H1 (cell line): ENCODE results near the gene UBE4A. TPM values are rescaled to one million over a fixed set of nuclear protein-coding genes. Genes with fewer than 3 reads are reported as not detected.

Experiments
- CBX5 ChIP-seq: fragments of 300-800, 300-1000 bp; sonication (generic); IDR thresholded peaks from 2 replicates; pipeline ENCODE4 v1.7.1; 2016; ENCODE audit warnings: antibody characterized with exemption, low read length, low read depth
- CEBPB ChIP-seq: IDR thresholded peaks from 2 replicates; pipeline ENCODE4 v1.6.1; 2012; ENCODE audit warnings: low read depth, low read length
- CHD2 ChIP-seq: IDR thresholded peaks from 2 replicates; pipeline ENCODE4 v1.6.1; 2012; ENCODE audit warnings: low read length, improper control_type of control experiment
- RBBP5 ChIP-seq: IDR thresholded peaks from 2 replicates; pipeline ENCODE4 v1.7.1; 2012; ENCODE audit warnings: low read depth, mild to moderate bottlenecking, inconsistent platforms, low read length, moderate library complexity, borderline replicate concordance
- RFX5 ChIP-seq: IDR thresholded peaks from 2 replicates; pipeline ENCODE4 v1.6.1; 2011; ENCODE audit warnings: low read depth, low read length, improper control_type of control experiment, borderline replicate concordance
- SIX5 ChIP-seq: IDR thresholded peaks from 2 replicates; pipeline ENCODE4 v1.6.1; 2011; ENCODE audit warnings: mild to moderate bottlenecking, low read depth, low read length
- polyA plus RNA-seq, 7 experiments: library from polyadenylated mRNA; depleted of rRNA in 3 of 7; stranded (reverse) in 5 of 7; unstranded in 2 of 7; fragments of >200 nt in 5 of 7; fragments of 200-250 nt in 2 of 7; gene quantifications; 1 replicate in 5 of 7; 2 replicates in 1 of 7; 4 replicates in 1 of 7; pipeline versions ENCODE4 v1.2.1 to v1.2.3, GENCODE V29; 2011 to 2013; ENCODE audit warnings: missing spikeins in 2 of 7, mixed read lengths in 2 of 7
- total RNA-seq: library from RNA; stranded (reverse); fragmentation: NEBNext Ultra II Directional; extraction: Animal tissue kit (Norgen Biotek cat#: 25700); gene quantifications from 2 replicates; pipeline ENCODE4 v1.2.1, GENCODE V29; 2021
- TF ChIP-seq, protein P1 (sequence below): fragments of 300-600 bp; sonication (generic); IDR thresholded peaks from 2 replicates; pipeline ENCODE4 v1.7.1; 2012; ENCODE audit warnings: low read length, moderate library complexity, mild to moderate bottlenecking, inconsistent platforms; ENCODE audit not compliant: insufficient replicate concordance

UBE4A gene
- total and polyA plus RNA-seq, 2 of the 8 experiments (the other 6 are each of a cell fraction or from before 2014, with no cell fraction given) = 11.3 to 34.5 TPM

- TF ChIP-seq, protein P1, sequence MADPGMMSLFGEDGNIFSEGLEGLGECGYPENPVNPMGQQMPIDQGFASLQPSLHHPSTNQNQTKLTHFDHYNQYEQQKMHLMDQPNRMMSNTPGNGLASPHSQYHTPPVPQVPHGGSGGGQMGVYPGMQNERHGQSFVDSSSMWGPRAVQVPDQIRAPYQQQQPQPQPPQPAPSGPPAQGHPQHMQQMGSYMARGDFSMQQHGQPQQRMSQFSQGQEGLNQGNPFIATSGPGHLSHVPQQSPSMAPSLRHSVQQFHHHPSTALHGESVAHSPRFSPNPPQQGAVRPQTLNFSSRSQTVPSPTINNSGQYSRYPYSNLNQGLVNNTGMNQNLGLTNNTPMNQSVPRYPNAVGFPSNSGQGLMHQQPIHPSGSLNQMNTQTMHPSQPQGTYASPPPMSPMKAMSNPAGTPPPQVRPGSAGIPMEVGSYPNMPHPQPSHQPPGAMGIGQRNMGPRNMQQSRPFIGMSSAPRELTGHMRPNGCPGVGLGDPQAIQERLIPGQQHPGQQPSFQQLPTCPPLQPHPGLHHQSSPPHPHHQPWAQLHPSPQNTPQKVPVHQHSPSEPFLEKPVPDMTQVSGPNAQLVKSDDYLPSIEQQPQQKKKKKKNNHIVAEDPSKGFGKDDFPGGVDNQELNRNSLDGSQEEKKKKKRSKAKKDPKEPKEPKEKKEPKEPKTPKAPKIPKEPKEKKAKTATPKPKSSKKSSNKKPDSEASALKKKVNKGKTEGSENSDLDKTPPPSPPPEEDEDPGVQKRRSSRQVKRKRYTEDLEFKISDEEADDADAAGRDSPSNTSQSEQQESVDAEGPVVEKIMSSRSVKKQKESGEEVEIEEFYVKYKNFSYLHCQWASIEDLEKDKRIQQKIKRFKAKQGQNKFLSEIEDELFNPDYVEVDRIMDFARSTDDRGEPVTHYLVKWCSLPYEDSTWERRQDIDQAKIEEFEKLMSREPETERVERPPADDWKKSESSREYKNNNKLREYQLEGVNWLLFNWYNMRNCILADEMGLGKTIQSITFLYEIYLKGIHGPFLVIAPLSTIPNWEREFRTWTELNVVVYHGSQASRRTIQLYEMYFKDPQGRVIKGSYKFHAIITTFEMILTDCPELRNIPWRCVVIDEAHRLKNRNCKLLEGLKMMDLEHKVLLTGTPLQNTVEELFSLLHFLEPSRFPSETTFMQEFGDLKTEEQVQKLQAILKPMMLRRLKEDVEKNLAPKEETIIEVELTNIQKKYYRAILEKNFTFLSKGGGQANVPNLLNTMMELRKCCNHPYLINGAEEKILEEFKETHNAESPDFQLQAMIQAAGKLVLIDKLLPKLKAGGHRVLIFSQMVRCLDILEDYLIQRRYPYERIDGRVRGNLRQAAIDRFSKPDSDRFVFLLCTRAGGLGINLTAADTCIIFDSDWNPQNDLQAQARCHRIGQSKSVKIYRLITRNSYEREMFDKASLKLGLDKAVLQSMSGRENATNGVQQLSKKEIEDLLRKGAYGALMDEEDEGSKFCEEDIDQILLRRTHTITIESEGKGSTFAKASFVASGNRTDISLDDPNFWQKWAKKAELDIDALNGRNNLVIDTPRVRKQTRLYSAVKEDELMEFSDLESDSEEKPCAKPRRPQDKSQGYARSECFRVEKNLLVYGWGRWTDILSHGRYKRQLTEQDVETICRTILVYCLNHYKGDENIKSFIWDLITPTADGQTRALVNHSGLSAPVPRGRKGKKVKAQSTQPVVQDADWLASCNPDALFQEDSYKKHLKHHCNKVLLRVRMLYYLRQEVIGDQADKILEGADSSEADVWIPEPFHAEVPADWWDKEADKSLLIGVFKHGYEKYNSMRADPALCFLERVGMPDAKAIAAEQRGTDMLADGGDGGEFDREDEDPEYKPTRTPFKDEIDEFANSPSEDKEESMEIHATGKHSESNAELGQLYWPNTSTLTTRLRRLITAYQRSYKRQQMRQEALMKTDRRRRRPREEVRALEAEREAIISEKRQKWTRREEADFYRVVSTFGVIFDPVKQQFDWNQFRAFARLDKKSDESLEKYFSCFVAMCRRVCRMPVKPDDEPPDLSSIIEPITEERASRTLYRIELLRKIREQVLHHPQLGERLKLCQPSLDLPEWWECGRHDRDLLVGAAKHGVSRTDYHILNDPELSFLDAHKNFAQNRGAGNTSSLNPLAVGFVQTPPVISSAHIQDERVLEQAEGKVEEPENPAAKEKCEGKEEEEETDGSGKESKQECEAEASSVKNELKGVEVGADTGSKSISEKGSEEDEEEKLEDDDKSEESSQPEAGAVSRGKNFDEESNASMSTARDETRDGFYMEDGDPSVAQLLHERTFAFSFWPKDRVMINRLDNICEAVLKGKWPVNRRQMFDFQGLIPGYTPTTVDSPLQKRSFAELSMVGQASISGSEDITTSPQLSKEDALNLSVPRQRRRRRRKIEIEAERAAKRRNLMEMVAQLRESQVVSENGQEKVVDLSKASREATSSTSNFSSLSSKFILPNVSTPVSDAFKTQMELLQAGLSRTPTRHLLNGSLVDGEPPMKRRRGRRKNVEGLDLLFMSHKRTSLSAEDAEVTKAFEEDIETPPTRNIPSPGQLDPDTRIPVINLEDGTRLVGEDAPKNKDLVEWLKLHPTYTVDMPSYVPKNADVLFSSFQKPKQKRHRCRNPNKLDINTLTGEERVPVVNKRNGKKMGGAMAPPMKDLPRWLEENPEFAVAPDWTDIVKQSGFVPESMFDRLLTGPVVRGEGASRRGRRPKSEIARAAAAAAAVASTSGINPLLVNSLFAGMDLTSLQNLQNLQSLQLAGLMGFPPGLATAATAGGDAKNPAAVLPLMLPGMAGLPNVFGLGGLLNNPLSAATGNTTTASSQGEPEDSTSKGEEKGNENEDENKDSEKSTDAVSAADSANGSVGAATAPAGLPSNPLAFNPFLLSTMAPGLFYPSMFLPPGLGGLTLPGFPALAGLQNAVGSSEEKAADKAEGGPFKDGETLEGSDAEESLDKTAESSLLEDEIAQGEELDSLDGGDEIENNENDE = no peak
- TF ChIP-seq SIX5 = no peak
- TF ChIP-seq RBBP5 = no peak
- no peak for TF ChIP-seq CHD2
- no peak for TF ChIP-seq CBX5
- no peak for TF ChIP-seq CEBPB
- TF ChIP-seq RFX5 = no peak
Observed at GRCh38 chr11:118406599-118407166, 47.3 kb downstream of the UBE4A start (continued).
